ENCODE data around the gene OLFML2A. TPM values are rescaled to one million over a fixed set of nuclear protein-coding genes. Genes with fewer than 3 reads are reported as not detected.

The OLFML2A gene
- total and polyA plus RNA-seq, 2 of the 4 experiments (the other 2 are of a cell fraction) = 2.0 to 5.9 TPM

DNA sequence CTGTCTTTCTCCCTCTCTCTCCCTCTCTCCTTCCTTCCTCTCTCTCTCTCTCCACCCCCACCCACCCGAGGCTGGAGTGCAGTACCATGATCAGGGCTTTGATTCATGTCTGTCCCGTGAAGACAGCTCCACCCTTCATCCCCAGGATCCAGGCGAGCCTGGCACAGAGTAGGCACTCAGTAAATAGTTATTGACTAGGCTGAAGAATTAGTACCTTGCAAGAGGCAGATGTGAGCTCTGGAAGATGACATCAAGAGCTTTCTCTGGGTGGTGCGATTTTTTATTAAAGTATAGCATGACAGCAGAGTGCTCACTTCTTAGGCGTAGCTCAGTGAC lies 52.4 kb downstream of the OLFML2A start:
- H2AK9ac ChIP-seq (replicated peaks; ENCODE audit: low read depth, low read length, poor library complexity) = no peak overlapping the region
- H3K27ac ChIP-seq (ENCODE audit: insufficient read depth, low read length) = no peak overlapping the region
- TF ChIP-seq RAD21 (IDR thresholded peaks at IDR 0.05; ENCODE audit: low read length) (no peak), RFX5 (IDR thresholded peaks at IDR 0.05; ENCODE audit: low read depth, low read length) (no peak), SMC3 (IDR thresholded peaks at IDR 0.05; ENCODE audit: low read depth, low read length) (no peak), BHLHE40 (IDR thresholded peaks at IDR 0.05; ENCODE audit: low read depth, low read length) (no peak), MAFK (IDR thresholded peaks at IDR 0.05; ENCODE audit: low read depth, low read length) (no peak), MXI1 (IDR thresholded peaks at IDR 0.05; ENCODE audit: borderline replicate concordance, low read depth, low read length) (no peak), ELK1 (IDR thresholded peaks at IDR 0.05; ENCODE audit: borderline replicate concordance, low read depth, low read length) (no peak), CHD1 (IDR thresholded peaks at IDR 0.05; ENCODE audit: low read depth, low read length) (no peak), CEBPB (IDR thresholded peaks at IDR 0.05; ENCODE audit: low read depth, low read length) (no peak), MAZ (IDR thresholded peaks at IDR 0.05; ENCODE audit: borderline replicate concordance, low read depth, low read length) (no peak), NFE2L2 (IDR thresholded peaks at IDR 0.05; ENCODE audit: low read depth, low read length) (no peak), RCOR1 (IDR thresholded peaks at IDR 0.05; ENCODE audit: insufficient replicate concordance, low read length) (no peak), FOS (IDR thresholded peaks at IDR 0.05; ENCODE audit: low read depth, low read length) (no peak), POLR2A (IDR thresholded peaks at IDR 0.05; ENCODE audit: low read depth, low read length) (no peak)
- TF ChIP-seq, protein P1, sequence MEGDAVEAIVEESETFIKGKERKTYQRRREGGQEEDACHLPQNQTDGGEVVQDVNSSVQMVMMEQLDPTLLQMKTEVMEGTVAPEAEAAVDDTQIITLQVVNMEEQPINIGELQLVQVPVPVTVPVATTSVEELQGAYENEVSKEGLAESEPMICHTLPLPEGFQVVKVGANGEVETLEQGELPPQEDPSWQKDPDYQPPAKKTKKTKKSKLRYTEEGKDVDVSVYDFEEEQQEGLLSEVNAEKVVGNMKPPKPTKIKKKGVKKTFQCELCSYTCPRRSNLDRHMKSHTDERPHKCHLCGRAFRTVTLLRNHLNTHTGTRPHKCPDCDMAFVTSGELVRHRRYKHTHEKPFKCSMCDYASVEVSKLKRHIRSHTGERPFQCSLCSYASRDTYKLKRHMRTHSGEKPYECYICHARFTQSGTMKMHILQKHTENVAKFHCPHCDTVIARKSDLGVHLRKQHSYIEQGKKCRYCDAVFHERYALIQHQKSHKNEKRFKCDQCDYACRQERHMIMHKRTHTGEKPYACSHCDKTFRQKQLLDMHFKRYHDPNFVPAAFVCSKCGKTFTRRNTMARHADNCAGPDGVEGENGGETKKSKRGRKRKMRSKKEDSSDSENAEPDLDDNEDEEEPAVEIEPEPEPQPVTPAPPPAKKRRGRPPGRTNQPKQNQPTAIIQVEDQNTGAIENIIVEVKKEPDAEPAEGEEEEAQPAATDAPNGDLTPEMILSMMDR (conservative IDR thresholded peaks at IDR 0.05; ENCODE audit: low read depth, low read length) = no peak
- TF ChIP-seq, protein P2, sequence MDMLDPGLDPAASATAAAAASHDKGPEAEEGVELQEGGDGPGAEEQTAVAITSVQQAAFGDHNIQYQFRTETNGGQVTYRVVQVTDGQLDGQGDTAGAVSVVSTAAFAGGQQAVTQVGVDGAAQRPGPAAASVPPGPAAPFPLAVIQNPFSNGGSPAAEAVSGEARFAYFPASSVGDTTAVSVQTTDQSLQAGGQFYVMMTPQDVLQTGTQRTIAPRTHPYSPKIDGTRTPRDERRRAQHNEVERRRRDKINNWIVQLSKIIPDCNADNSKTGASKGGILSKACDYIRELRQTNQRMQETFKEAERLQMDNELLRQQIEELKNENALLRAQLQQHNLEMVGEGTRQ (IDR thresholded peaks at IDR 0.05; ENCODE audit: low read depth, low read length) = no peak
- peaks cover 12% of the 10 kb centered on the region for H3K4me1 ChIP-seq (ENCODE audit: control insufficient read depth, insufficient read depth, low read length)
- ChIA-PET POLR2A (ENCODE audit: unreplicated experiment) (interaction anchor here (0.7 kb wide), 1 partner anchor 31 kb away, joined by 8 read pairs; no protein-coding TSS in a partner anchor), CTCF (interaction anchor here (1.0 kb wide), 1 partner anchor 11 kb away, joined by 5 read pairs; no protein-coding TSS in a partner anchor)
- H3K9me3 ChIP-seq (ENCODE audit: control insufficient read depth, insufficient read depth, low read length) = 0 out of 2 replicates have a peak, but pooled peaks cover 2% of the 10 kb centered on the region
- no peak overlapping the region for H2BK20ac ChIP-seq (ENCODE audit: low read depth, low read length)
- H2BK15ac ChIP-seq (ENCODE audit: low read depth, low read length) = no peak overlapping the region
- no peak overlapping the region for H2BK120ac ChIP-seq (ENCODE audit: low read depth, low read length)
- no peaks in the 10 kb centered on the region for H3K36me3 ChIP-seq (ENCODE audit: control insufficient read depth, insufficient read depth, low read length)
- no peak overlapping the region for H3K4me3 ChIP-seq (ENCODE audit: insufficient read depth, low read depth, low read length)
- no peak overlapping the region for H3K18ac ChIP-seq (ENCODE audit: low read depth, low read length)
- no peak overlapping the region for H4K91ac ChIP-seq (ENCODE audit: insufficient read depth, low read depth, low read length)
- intact Hi-C loops (cut with micrococcal nuclease) (no loop called here), in situ Hi-C loops (cut with MboI; ENCODE audit: low sequenced_read_pairs) (no loop called here), dilution Hi-C loops (cut with HindIII; ENCODE audit: low sequenced_read_pairs, unreplicated experiment) (no loop called here)
- no peaks in the 10 kb centered on the region for H3K27me3 ChIP-seq (ENCODE audit: control insufficient read depth, insufficient read depth, low read length)
- H3K4ac ChIP-seq (ENCODE audit: low read depth, low read length) = no peak overlapping the region
- H3K23ac ChIP-seq (ENCODE audit: low read depth, low read length) = no peak overlapping the region
- no peak overlapping the region for H4K8ac ChIP-seq (ENCODE audit: low read depth in 2 of 2, low read length in 2 of 2)
- H3K4me2 ChIP-seq (ENCODE audit: low read depth, low read length) = no peak overlapping the region
- H2BK5ac ChIP-seq (ENCODE audit: low read depth, low read length, poor library complexity, severe bottlenecking) = no peak overlapping the region
- WGBS, 2 experiments (ENCODE audit: extremely low coverage in 2 of 2, insufficient read length in 1 of 2) = 10% methylated on average over 2 of the region's 5 CpGs; no CpG with 5 or more reads in 1 of the 2 experiments
- ATAC-seq (ENCODE audit: low read depth) = no peak
- peaks cover 4% of the 10 kb centered on the region; the same call in 1 of the 2 replicates for H3K9me1 ChIP-seq (ENCODE audit: insufficient read depth, low read length)
- no peak overlapping the region for H3K14ac ChIP-seq (replicated peaks; ENCODE audit: low read depth, low read length)
- no peak overlapping the region for H3K9ac ChIP-seq (ENCODE audit: low read depth, low read length)
- no peaks in the 10 kb centered on the region; the same call in 1 of the 2 replicates for H4K20me1 ChIP-seq (ENCODE audit: insufficient read depth, low read length)
- H3K79me1 ChIP-seq (ENCODE audit: low read depth in 1 of 2, low read length in 2 of 2) = no peaks in the 10 kb centered on the region
- no TSS peak for BruUV-seq (replicated peaks)
- 0 out of 2 replicates have a peak overlapping the region, but pooled peaks have one; percentile 7 for H2AK5ac ChIP-seq (ENCODE audit: low read depth, low read length)
- no peak overlapping the region for H3K56ac ChIP-seq (ENCODE audit: extremely low read depth, insufficient read depth, low read length)
- H4K5ac ChIP-seq (ENCODE audit: low read depth, low read length) = no peak overlapping the region
- no peak overlapping the region for H2AFZ ChIP-seq (replicated peaks; ENCODE audit: low read length, poor library complexity)
- DNase-seq = no peak
